HG02642 (cell line): ENCODE measurements around the gene FGF14.

ENCODE experiments used
- ATAC-seq: cut with Tn5 transposase; IDR thresholded peaks from one replicate; pipeline ENCODE4 v1.9.1; 2021; ENCODE audit warnings: mild to moderate bottlenecking; ENCODE audit not compliant: unreplicated experiment, poor library complexity

Gene FGF14

GRCh38 chr13:102401766-102402165, at the start of gene FGF14:
FGF14 (minus strand) TSS chr13:102402048.
- no peak for ATAC-seq

GRCh38 chr13:102443249-102443648, 41.4 kb upstream of the FGF14 start:
- ATAC-seq: no peak

- no peak for ATAC-seq
Observed at GRCh38 chr13:102441085-102441484, 39.2 kb upstream of the FGF14 start.

GRCh38 chr13:102440259-102440936, 38.5 kb upstream of the FGF14 start:
- peak; percentile 61 for ATAC-seq

- no peak for ATAC-seq
Observed at GRCh38 chr13:102422690-102423089, 20.8 kb upstream of the FGF14 start.

- ATAC-seq: no peak
Observed at GRCh38 chr13:102405499-102406100, 3.8 kb upstream of the FGF14 start.

- peak; percentile 64 for ATAC-seq
Observed at GRCh38 chr13:102402290-102402689, 442 bp upstream of the FGF14 start.

- no peak for ATAC-seq
Observed at GRCh38 chr13:102401265-102401664, 583 bp downstream of the FGF14 start.

GRCh38 chr13:102400675-102401145, 1.1 kb downstream of the FGF14 start:
- no peak for ATAC-seq

- ATAC-seq: peak; percentile 61
Observed at GRCh38 chr13:102399791-102400674, 1.8 kb downstream of the FGF14 start.

- no peak for ATAC-seq
Observed at GRCh38 chr13:102395939-102396338, 5.9 kb downstream of the FGF14 start.

- ATAC-seq: no peak
Observed at GRCh38 chr13:102395174-102395573, 6.7 kb downstream of the FGF14 start.

- peak; percentile 97 for ATAC-seq
Observed at GRCh38 chr13:102394158-102395053, 7.4 kb downstream of the FGF14 start.

- no peak for ATAC-seq
Observed at GRCh38 chr13:102392481-102393209, 9.2 kb downstream of the FGF14 start.

- ATAC-seq: no peak
Observed at GRCh38 chr13:102386461-102386860, 15.4 kb downstream of the FGF14 start.

GRCh38 chr13:102380012-102380411, 21.8 kb downstream of the FGF14 start:
- ATAC-seq: no peak

GRCh38 chr13:102376318-102376717, 25.5 kb downstream of the FGF14 start:
- ATAC-seq: no peak

- no peak for ATAC-seq
Observed at GRCh38 chr13:102374726-102375125, 27.1 kb downstream of the FGF14 start.

GRCh38 chr13:102374233-102374632, 27.6 kb downstream of the FGF14 start:
- ATAC-seq: no peak
